D341Med (cell line): Measurements from ENCODE around the gene ABHD6.
"Not testable (repeated sequence)": the region's sequence is repeated elsewhere in the genome, so short reads cannot be mapped to it uniquely, and the experiment has no call there.

Source experiments
- DNase-seq: peaks from one replicate; pipeline ENCODE4 v3.0.0; 2012; ENCODE audit warnings: low spot score

The ABHD6 gene

DNA sequence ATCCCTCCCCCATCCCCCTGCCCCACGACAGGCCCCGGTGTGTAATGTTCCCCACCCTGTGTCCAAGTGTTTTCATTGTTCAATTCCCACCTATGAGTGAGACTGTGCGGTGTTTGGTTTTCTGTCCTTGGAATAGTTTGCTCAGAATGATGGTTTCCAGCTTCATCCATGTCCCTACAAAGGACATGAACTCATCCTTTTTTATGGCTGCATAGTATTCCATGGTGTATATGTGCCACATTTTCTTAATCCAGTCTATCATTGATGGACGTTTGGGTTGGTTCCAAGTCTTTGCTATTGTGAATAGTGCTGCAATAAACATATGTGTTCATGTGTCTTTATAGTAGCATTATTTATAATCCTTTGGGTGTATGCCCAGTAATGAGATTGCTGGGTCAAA is 5.3 kb downstream of the ABHD6 start:
- DNase-seq: not testable (repeated sequence)

GRCh38 chr3:58243976-58244585 is 6.5 kb downstream of the ABHD6 start:
- DNase-seq: no peak

- no peak for DNase-seq
Observed at GRCh38 chr3:58246148-58247047, 8.8 kb downstream of the ABHD6 start.

- DNase-seq: no peak
Observed at GRCh38 chr3:58249358-58250092, 11.9 kb downstream of the ABHD6 start.

DNA sequence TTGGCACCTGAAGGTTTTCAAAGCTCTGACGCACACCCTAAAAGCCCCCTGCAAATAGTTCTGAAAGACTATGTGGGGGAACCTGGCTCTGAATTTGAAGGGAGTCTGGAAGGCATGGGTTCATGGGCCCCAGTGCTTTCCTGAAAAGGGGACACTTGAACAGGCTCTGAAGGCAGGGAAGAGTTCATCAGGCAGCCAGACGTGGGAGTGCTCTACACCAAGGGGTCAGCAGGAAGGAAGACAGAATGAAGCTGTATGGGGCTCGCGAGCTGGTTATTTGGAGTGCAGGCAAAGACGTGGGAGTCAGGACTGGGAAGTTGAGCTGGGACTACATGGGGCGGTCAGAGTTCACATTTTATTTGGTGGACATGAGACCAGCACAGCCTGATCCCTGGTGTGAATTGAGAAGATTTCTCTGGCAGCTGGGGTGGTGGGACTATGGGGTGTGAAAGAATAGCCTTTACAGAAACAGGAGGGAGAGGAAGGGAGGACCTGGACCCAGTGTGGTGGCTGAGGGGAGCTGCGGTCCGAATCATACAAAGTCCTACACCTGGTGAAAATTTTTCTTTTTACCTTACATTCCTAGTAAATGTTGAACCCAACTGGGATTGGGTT is 12.6 kb downstream of the ABHD6 start:
- DNase-seq: no peak

DNA sequence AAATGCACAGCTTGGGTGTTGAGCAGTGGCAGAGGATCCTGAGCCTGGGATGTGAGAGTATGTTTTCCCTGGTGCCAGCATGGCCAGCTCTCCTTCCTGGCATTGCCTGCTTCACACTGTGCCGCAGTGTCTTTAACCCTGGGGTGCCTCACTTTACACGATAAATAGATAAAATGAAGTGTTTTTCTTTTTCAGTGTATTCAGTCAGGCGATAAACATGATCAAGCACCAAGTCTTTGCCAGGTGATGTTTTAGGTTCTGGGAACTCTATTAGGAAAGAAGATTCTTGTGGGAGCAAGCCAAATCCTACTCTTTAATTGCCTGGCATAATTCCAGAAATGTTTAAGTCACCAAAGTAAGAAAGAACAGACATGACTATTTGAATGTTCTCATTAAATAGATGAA is 14.0 kb downstream of the ABHD6 start:
- no peak for DNase-seq

- no peak for DNase-seq
Observed at GRCh38 chr3:58254144-58254543, 16.6 kb downstream of the ABHD6 start.

- no peak for DNase-seq
Observed at GRCh38 chr3:58256061-58256460, 18.5 kb downstream of the ABHD6 start.

DNA sequence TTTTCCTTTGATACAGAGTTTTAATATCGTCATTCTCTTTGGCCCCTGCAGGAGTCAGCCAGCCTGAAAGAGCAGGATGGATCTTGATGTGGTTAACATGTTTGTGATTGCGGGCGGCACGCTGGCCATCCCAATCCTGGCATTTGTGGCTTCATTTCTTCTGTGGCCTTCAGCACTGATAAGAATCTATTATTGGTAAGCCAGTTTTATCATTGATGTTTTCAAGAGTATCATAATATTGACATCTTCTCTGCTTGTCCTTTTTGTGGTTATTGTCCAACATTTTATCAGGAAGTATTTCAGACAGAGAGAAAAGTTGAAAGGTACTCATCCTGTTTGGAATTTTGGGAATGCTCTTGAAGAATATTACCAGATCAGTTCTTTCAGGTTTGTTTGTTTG is 18.9 kb downstream of the ABHD6 start:
- DNase-seq: no peak

GRCh38 chr3:58258392-58259055 is 20.9 kb downstream of the ABHD6 start:
- peak; percentile 44 for DNase-seq

DNA sequence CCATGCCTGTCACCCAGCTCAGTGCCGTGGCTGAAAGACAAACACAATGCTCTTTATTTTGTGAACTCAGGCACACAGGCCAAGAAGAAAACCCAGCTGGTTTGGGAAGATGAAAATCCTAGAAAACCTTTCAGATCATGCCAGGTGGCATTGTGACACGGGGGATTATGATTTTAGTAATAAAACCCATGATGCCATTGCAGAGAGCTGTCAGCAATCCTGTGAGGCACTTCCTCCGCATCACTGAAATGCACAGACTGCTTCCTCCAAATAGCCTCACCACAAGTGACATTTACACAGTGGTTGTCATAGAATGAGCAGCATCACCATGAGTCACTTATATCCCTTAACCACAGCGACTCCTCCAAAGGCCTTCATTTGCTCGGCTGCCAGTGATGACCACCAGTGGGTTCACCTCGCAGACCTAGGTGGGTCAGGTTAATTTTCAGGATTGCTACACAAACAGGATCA is 22.7 kb downstream of the ABHD6 start:
- no peak for DNase-seq

- peak; percentile 78 for DNase-seq
Observed at GRCh38 chr3:58260733-58261132, 23.1 kb downstream of the ABHD6 start.

- no peak for DNase-seq
Observed at GRCh38 chr3:58261954-58262666, 24.5 kb downstream of the ABHD6 start.

GRCh38 chr3:58266577-58266976 is 29.0 kb downstream of the ABHD6 start:
- no peak for DNase-seq

- not testable (repeated sequence) for DNase-seq
Observed at GRCh38 chr3:58267543-58267942, 30.0 kb downstream of the ABHD6 start.

DNA sequence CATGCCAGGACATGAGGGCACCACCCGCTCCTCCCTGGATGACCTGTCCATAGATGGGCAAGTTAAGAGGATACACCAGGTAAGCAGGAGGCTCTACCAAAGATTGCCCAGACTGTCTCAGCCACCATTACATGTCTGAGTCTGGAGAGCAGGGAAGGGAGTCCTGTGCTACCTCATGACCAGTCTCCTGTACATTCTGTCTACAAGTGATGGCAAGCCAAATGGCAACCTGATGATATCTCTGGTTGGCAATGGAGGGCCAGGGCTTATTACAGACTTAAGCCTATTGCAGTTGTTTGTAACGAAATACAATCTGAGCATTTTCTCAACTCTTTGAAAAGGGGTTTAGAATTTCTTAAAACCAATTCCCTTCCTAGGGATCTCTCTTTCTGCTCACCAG is 31.8 kb downstream of the ABHD6 start:
- DNase-seq: no peak

DNA sequence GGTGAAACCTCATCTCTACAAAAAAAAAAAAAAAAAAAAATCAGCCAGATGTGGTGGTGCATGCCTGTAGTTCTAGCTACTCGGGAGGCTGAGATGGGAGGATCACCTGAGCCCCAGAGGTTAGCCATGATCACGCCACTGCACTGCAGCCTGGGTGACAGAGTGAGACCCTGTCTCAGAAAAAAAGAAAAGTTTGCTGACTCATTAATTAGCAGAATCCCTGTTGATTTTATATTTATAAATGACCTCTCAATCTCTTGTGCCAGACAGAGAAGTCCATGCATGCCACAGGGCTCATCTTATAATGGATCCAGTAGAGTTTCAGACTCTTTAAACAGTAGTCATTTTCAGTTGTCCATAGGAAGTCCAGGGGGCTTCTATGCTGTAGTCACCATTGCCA is 32.9 kb downstream of the ABHD6 start:
- no peak for DNase-seq

GRCh38 chr3:58271901-58272501 is 34.4 kb downstream of the ABHD6 start:
- no peak for DNase-seq

DNA sequence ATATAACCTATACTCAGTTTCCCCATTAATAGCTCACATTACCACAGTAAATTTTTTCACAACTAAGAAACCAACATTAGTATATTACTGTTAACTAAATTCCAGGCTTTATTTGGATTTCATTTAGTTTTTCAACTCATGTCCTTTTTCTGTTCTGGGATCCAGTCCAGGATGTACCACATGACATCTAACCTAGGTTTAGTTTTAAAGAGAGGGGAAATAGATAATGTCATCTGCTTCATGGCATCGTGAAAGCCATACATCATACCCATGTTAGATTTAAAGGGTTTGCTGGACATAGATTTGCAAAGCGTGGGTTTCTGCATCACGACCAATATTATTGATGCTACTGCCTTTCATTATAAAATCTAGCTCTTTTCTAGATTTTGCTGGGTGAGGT is 35.3 kb downstream of the ABHD6 start:
- no peak for DNase-seq

DNA sequence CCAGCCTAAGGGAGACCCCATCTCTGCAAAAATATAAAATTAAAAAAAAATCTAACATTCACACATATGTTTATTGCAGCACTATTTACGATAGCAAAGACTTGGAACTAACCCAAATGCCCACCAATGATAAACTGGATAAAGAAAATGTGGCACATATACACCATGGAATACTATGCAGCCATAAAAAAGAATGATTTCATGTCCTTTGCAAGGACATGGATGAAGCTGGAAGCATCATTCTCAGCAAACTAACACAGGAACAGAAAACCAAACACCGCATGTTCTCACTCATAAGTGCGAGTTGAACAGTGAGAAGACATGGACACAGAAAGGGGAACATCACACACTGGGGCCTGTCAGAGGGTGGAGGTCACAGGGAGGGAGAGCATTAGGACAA is 35.8 kb downstream of the ABHD6 start:
- not testable (repeated sequence) for DNase-seq
